DOHH2 (cell line): Measurements from ENCODE around the gene LDLRAD4.

Experiments used
- H3F3A ChIP-seq: fragments of 200-600 bp; sonication (generic), shearing (Covaris generic); 2 replicates; pipeline ENCODE4 v1.6.0; 2016; ENCODE audit warnings: antibody characterized with exemption, mild to moderate bottlenecking; ENCODE audit not compliant: control insufficient read depth, insufficient read depth
- H3K27ac ChIP-seq: fragments of 200-600 bp; sonication (generic); 2 replicates; pipeline ENCODE4 v1.5.1; 2014; ENCODE audit warnings: low read depth, mild to moderate bottlenecking, low read length, moderate library complexity
- H3K27me3 ChIP-seq: fragments of 200-600 bp; sonication (generic); 2 replicates; pipeline ENCODE4 v1.6.1; 2014; ENCODE audit warnings: mild to moderate bottlenecking, low read length, mixed read lengths; ENCODE audit not compliant: control insufficient read depth
- H3K36me3 ChIP-seq: fragments of 200-600 bp; sonication (generic); 2 replicates; pipeline ENCODE4 v1.6.1; 2014; ENCODE audit warnings: mild to moderate bottlenecking, low read length, moderate library complexity, mixed read lengths; ENCODE audit not compliant: control insufficient read depth
- H3K4me1 ChIP-seq: fragments of 200-600 bp; sonication (generic); 2 replicates; pipeline ENCODE4 v1.6.1; 2014; ENCODE audit warnings: mild to moderate bottlenecking, low read length, mixed read lengths; ENCODE audit not compliant: control insufficient read depth
- H3K4me2 ChIP-seq: fragments of 200-600 bp; sonication (generic); 2 replicates; pipeline ENCODE4 v1.6.0; 2014; ENCODE audit warnings: mild to moderate bottlenecking, low read length, moderate library complexity
- H3K4me3 ChIP-seq: fragments of 200-600 bp; sonication (generic); 2 replicates; pipeline ENCODE4 v1.5.1; 2014; ENCODE audit warnings: mild to moderate bottlenecking, low read length, mixed read lengths
- H3K79me2 ChIP-seq: fragments of 200-600 bp; sonication (generic); 2 replicates; pipeline ENCODE4 v1.6.1; 2014; ENCODE audit warnings: mild to moderate bottlenecking, low read length, mixed read lengths; ENCODE audit not compliant: control insufficient read depth
- H3K9me2 ChIP-seq: fragments of 200-600 bp; sonication (generic); replicated peaks from 2 replicates; pipeline ENCODE4 v1.6.1; 2014; ENCODE audit warnings: mild to moderate bottlenecking, low read length, mixed read lengths; ENCODE audit not compliant: control insufficient read depth
- H3K9me3 ChIP-seq: fragments of 200-600 bp; sonication (generic); 2 replicates; pipeline ENCODE4 v1.6.1; 2014; ENCODE audit warnings: antibody characterized with exemption, low read length, mixed read lengths; ENCODE audit not compliant: control insufficient read depth, insufficient read depth
- H4K20me1 ChIP-seq: fragments of 200-600 bp; sonication (generic); 2 replicates; pipeline ENCODE4 v1.6.0; 2014; ENCODE audit warnings: low read depth, mild to moderate bottlenecking, antibody characterized with exemption, low read length, moderate library complexity; ENCODE audit not compliant: control insufficient read depth, insufficient read depth
- EZH2phosphoT487 ChIP-seq: fragments of 200-600 bp; sonication (generic); IDR thresholded peaks from 2 replicates; pipeline ENCODE4 v1.6.1; 2017; ENCODE audit warnings: borderline replicate concordance, mild to moderate bottlenecking, antibody characterized with exemption, low read length, moderate library complexity, mixed read lengths
- TF ChIP-seq, protein P1 (sequence below): fragments of 200-600 bp; sonication (generic); IDR thresholded peaks from one replicate; pipeline ENCODE4 v1.5.1; 2014; ENCODE audit warnings: antibody characterized with exemption, mild to moderate bottlenecking, low read depth, low read length; ENCODE audit not compliant: poor library complexity, severe bottlenecking

The LDLRAD4 gene

DNA sequence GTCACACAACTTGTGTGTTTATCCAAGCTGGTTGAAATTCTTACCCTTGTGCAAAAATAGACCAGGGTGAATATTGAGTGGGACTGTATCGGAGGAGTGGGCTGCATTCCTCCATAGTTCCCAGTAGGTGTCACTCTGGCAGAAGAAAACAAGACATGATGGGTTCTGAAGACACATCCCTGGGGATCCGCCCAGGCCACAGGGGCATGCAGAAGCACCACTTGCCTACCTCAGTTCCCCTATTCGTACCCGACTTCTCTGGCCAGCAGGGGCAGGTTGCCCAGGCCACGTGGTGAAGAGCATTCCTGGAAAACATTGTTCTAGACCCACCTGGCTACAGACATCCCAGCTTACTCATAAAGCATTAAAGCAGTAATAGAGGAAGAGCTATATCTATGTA lies 339.6 kb downstream of the LDLRAD4 start:
- H3K36me3 ChIP-seq = no peaks in the 10 kb centered on the region
- 0 out of 2 replicates have a peak, but pooled peaks cover 7% of the 10 kb centered on the region for H3F3A ChIP-seq
- no peaks in the 10 kb centered on the region for H3K9me2 ChIP-seq
- H3K4me2 ChIP-seq = peak overlapping the region; percentile 51
- no peaks in the 10 kb centered on the region for H4K20me1 ChIP-seq
- no peak for TF ChIP-seq EZH2phosphoT487
- TF ChIP-seq, protein P1, sequence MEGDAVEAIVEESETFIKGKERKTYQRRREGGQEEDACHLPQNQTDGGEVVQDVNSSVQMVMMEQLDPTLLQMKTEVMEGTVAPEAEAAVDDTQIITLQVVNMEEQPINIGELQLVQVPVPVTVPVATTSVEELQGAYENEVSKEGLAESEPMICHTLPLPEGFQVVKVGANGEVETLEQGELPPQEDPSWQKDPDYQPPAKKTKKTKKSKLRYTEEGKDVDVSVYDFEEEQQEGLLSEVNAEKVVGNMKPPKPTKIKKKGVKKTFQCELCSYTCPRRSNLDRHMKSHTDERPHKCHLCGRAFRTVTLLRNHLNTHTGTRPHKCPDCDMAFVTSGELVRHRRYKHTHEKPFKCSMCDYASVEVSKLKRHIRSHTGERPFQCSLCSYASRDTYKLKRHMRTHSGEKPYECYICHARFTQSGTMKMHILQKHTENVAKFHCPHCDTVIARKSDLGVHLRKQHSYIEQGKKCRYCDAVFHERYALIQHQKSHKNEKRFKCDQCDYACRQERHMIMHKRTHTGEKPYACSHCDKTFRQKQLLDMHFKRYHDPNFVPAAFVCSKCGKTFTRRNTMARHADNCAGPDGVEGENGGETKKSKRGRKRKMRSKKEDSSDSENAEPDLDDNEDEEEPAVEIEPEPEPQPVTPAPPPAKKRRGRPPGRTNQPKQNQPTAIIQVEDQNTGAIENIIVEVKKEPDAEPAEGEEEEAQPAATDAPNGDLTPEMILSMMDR = peak; percentile 89
- H3K27me3 ChIP-seq = no peaks in the 10 kb centered on the region
- no peak overlapping the region for H3K27ac ChIP-seq
- H3K79me2 ChIP-seq = no peaks in the 10 kb centered on the region
- H3K9me3 ChIP-seq = no peaks in the 10 kb centered on the region
- peaks cover 41% of the 10 kb centered on the region for H3K4me1 ChIP-seq
- H3K4me3 ChIP-seq = 0 out of 2 replicates have a peak overlapping the region, but pooled peaks have one; percentile 16

DNA sequence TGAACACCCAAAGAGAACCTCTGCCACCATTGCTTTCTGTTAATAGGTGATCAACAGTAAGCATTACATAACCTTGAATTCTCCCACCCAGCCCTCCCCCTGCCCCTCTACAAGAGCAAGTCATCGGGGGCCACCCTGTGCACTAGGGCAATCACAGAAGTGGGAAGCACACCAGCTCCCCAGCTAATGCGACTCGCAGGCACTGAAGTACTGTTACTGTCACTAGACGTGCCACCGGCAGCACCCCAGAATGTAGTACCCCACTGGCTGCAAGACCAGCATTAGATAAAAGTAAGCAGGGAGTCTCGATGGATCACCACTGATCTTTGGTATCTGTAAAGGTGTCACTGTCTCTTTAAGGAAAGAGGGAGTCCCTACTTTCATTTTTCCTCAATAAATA lies 340.2 kb downstream of the LDLRAD4 start:
- H3K27ac ChIP-seq = no peak overlapping the region
- H3K79me2 ChIP-seq = no peaks in the 10 kb centered on the region
- H4K20me1 ChIP-seq = no peaks in the 10 kb centered on the region
- H3K4me3 ChIP-seq = no peak overlapping the region
- TF ChIP-seq EZH2phosphoT487 = no peak
- TF ChIP-seq, protein P1 = no peak
- no peak overlapping the region for H3K4me2 ChIP-seq
- H3K9me3 ChIP-seq = no peaks in the 10 kb centered on the region
- no peaks in the 10 kb centered on the region for H3K9me2 ChIP-seq
- H3F3A ChIP-seq = 0 out of 2 replicates have a peak, but pooled peaks cover 7% of the 10 kb centered on the region
- H3K36me3 ChIP-seq = no peaks in the 10 kb centered on the region
- peaks cover 48% of the 10 kb centered on the region for H3K4me1 ChIP-seq
- no peaks in the 10 kb centered on the region for H3K27me3 ChIP-seq

DNA sequence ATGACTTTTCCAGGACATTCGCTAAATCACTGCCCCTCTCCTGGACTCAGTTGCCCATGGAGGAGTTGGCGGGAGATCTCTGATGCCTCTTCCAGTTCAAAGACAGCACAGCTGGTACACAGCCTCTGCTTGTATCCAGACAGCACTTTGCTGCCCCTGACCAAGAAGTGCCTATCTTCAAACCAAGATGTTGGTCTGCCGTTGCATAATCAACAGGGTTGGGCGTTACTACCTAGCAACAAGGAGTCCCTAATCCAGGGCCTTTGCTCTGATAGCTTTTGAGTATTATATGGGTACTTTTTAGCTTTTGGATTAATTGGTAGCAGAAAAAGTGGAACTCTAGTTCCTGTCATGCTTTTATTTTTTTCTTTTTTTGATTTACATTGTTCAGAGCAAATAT lies 341.2 kb downstream of the LDLRAD4 start:
- peaks cover 58% of the 10 kb centered on the region for H3K4me1 ChIP-seq
- TF ChIP-seq, protein P1 = no peak
- TF ChIP-seq EZH2phosphoT487 = no peak

DNA sequence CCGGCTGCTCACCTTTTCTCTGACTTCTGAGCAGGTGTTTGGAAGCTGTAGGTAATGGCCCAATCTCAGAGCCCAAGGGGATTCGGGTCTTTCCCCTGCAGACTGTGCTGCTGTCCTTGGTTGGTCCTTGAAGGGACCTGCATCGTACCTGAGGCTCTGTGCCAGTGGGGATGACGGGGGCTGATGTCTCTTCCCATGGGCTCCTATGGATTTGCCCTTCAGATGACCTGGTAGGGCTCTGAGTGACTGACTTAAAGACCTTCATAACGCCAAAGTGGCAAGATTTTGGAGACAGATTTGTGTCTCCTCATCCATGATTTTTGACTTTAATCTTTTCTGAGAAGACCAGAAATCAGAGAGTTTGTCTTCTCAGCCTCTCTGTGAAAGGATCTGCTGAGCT lies 341.7 kb downstream of the LDLRAD4 start:
- no peaks in the 10 kb centered on the region for H4K20me1 ChIP-seq
- peaks cover 63% of the 10 kb centered on the region for H3K4me1 ChIP-seq
- no peak overlapping the region for H3K27ac ChIP-seq
- H3K79me2 ChIP-seq = no peaks in the 10 kb centered on the region
- H3K27me3 ChIP-seq = no peaks in the 10 kb centered on the region
- no peak overlapping the region for H3K4me3 ChIP-seq
- TF ChIP-seq EZH2phosphoT487 = no peak
- TF ChIP-seq, protein P1 = no peak
- H3K4me2 ChIP-seq = no peak overlapping the region
- H3K36me3 ChIP-seq = no peaks in the 10 kb centered on the region
- no peaks in the 10 kb centered on the region for H3K9me2 ChIP-seq
- H3K9me3 ChIP-seq = no peaks in the 10 kb centered on the region
- H3F3A ChIP-seq = 0 out of 2 replicates have a peak, but pooled peaks cover 7% of the 10 kb centered on the region

More for the DNA sequence above, 341.2 kb downstream of the LDLRAD4 start:
- no peaks in the 10 kb centered on the region for H3K9me3 ChIP-seq
- no peaks in the 10 kb centered on the region for H4K20me1 ChIP-seq
- H3K79me2 ChIP-seq = no peaks in the 10 kb centered on the region
- H3K9me2 ChIP-seq = no peaks in the 10 kb centered on the region
- H3K36me3 ChIP-seq = no peaks in the 10 kb centered on the region
- H3K4me2 ChIP-seq = no peak overlapping the region
- H3K4me3 ChIP-seq = no peak overlapping the region
- no peaks in the 10 kb centered on the region for H3K27me3 ChIP-seq
- no peak overlapping the region for H3K27ac ChIP-seq
- 0 out of 2 replicates have a peak, but pooled peaks cover 7% of the 10 kb centered on the region for H3F3A ChIP-seq
